NCI-H345 treated with DMSO at 0.1 percent for 48 hours (cell line): ENCODE data around the gene BCL7C.
"Not testable (repeated sequence)": the region's sequence is repeated elsewhere in the genome, so short reads cannot be mapped to it uniquely, and the experiment has no call there.

ENCODE experiments used
- DNase-seq: peaks from one replicate; lab custom pipeline; 2025; ENCODE audit not compliant: unreplicated experiment; lab: John Stamatoyannopoulos, UW

BCL7C gene

GRCh38 chr16:30896261-30896888, 2.5 kb upstream of the BCL7C start, which contains the start of gene CTF1:
Gene CTF1, plus strand, starts transcription at chr16:30896614. Its CDS starts 30 bp downstream, at chr16:30896644.
- peak; percentile 35 for DNase-seq

GRCh38 chr16:30895627-30896260, 1.9 kb upstream of the BCL7C start:
- DNase-seq: no peak

DNA sequence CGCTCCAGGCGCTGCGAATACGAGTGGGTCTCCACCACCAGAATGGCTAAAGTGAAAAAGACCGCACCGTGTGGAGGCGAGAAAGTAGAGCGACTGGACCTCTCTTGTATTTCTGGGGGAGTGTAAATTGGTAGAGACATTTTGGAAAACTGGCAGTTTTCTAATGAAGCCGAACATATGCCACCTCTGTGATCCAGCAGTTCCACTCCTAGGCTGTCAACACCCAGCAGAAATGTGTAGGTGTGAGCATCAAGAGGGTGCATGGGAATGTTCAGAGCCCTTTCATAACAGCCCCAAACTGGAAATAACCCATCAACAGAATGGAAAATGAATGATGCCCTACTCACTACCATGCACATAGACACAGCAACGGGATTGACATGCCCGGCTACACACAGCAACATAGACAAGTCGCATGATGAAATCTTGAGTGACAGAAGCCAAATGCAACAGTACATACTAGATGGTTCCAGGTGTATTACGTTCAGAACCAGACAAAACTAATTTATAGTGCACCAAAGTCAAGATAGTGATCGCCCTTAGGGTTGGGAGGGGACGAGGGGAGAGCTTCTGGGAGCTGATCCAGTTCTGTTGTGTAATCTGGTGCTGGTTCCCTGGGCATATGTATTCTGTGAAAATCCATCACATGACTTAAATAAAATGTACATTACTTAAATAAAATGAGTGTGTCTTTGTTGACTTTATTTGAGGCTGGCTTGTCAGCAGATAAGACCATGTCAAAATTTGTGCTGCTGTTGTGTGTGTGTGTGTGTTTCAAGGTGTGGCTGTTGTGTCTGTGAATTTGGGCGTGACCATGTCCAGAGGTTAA, 877 bp upstream of the BCL7C start:
- DNase-seq: no peak

GRCh38 chr16:30893417-30893743, 497 bp downstream of the BCL7C start:
- DNase-seq: no peak

DNA sequence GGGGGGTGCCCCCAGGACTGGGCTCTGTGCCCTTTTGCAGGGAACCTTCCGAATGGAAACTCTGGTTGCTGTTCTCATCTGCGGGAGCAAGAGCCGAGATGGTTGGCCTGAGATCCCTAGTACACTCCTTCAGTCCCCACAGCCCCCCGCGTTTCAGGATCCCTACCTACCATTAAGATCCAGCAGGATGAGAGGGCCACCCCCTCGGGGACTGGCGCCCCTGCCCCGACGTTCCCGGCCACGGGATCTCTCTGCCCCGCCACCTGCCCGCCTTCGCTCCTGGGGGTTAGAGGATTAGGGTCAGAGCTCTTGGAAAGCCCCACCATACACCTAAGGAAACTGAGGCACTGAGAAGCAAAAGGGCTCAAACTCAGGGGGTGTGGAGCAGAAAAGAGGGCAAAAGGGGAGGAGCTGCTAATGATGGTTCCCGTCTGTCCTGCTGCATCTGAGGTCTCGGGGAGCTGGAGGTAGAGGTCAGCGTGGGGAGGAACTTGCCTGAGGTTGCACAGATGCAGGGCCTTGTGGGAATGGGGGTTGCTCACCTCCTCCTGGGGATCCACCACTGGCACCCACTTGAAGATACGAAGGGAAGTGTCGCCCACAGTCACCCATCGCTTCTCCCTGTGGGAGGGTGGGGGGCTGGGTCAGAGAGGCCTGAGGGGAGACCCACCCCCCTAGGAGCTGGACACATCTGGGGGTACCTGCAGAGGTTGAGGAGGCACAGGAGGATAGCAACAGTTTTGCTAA, 1.0 kb downstream of the BCL7C start:
- DNase-seq: no peak

DNA sequence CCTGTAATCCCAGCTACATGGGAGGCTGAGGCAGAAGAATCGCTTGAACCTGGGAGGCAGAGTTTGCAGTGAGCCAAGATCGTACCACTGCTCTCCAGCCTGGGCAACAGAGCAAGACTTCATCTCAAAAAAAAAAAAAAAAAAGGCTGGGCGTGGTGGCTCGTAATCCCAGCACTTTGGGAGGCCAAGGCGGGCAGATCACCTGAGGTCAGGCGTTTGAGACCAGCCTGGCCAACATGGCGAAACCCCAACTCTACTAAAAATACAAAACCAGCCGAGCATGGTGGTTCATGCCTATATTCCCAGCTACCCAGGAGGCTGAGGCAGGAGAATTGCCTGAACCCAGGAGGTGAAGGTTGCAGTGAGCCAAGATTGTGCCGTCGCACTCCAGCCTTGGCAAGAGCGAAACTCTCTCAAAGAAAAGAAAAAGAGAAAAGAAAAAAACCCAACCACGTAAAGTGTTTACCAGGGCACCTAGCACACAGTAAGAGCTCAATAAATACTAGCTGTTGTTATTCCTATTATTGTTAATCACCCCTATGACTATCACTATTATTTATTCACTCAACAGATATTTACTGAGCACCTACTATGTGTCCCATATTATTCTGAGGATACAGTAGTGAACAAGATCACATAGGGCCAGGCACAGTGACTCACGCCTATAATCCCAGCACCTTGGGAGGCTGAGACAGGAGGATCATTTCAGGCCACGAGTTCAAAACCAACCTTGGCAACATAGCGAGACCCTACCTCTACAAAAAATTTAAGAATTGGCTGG, 2.6 kb downstream of the BCL7C start:
- not testable (repeated sequence) for DNase-seq

GRCh38 chr16:30889721-30890120, 4.2 kb downstream of the BCL7C start:
- DNase-seq: no peak

GRCh38 chr16:30888856-30889499, 4.9 kb downstream of the BCL7C start:
- no peak for DNase-seq

GRCh38 chr16:30887927-30888326, 6.0 kb downstream of the BCL7C start:
- no peak for DNase-seq

DNA sequence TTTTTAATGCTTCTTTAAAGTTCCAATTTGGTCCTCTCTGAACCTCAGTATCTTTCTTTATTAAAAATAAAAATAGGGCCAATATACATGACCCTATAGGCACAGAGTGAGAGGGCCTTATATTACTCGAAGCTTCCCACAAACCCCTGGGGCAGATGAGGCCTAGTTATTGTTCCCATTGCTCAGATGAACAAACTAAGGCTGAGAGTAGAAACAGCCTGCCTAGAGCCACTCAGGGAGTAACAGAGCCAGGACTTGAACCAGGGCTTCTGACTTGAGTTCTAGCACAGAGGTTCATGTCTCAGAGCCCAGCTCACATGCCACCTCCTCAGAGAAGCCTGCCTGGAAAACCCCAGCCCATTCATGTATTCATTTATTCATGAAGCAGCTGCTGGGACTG, 7.7 kb downstream of the BCL7C start:
- DNase-seq: no peak

GRCh38 chr16:30885196-30885595, 8.7 kb downstream of the BCL7C start:
- no peak for DNase-seq

- DNase-seq: no peak
Observed at GRCh38 chr16:30884760-30885159, 9.1 kb downstream of the BCL7C start.

DNA sequence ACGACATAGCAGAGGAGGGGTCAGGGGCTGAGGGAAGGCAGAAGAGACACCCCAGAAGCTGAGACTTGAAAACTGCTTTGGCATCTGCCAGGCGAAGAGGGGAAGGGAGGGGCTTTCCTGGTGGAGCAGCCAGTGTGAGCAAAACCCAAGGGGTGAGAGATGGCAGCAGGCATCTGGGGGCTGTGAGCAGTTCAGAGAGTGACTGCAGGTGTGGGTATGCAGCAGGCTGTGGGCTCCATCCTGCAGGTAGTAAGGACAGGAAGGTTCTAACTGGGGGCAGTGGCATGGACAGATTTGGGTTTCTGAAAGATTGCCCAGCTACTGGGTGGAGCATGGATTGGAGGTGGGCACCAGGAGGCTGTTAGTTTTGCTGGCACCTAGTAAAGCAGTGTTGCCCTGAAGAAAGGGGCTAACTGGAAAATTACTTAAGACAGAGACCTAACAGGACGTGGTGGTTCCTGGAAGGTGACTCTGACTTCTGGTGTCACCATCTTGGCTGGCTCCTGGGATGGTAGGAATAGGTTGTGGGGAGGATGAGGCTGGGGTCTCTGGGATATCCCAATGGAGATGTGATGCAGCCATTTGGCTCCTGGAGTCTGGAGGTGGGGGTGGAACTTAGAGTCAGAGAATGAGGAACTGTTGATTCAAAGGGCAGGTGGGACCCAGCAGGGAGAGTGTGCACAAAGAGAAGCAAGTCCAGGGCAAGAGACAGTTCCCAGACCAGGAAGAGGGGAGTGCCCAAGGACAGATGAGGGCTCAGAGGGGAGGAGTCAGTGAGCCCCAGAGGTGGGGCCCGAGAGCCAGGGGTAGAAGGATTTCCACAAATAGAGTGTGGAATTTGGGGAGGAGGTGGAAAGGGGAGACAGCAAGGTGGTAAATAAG, 11.2 kb downstream of the BCL7C start:
- DNase-seq: no peak

- DNase-seq: no peak
Observed at GRCh38 chr16:30876867-30877266, 17.0 kb downstream of the BCL7C start.

DNA sequence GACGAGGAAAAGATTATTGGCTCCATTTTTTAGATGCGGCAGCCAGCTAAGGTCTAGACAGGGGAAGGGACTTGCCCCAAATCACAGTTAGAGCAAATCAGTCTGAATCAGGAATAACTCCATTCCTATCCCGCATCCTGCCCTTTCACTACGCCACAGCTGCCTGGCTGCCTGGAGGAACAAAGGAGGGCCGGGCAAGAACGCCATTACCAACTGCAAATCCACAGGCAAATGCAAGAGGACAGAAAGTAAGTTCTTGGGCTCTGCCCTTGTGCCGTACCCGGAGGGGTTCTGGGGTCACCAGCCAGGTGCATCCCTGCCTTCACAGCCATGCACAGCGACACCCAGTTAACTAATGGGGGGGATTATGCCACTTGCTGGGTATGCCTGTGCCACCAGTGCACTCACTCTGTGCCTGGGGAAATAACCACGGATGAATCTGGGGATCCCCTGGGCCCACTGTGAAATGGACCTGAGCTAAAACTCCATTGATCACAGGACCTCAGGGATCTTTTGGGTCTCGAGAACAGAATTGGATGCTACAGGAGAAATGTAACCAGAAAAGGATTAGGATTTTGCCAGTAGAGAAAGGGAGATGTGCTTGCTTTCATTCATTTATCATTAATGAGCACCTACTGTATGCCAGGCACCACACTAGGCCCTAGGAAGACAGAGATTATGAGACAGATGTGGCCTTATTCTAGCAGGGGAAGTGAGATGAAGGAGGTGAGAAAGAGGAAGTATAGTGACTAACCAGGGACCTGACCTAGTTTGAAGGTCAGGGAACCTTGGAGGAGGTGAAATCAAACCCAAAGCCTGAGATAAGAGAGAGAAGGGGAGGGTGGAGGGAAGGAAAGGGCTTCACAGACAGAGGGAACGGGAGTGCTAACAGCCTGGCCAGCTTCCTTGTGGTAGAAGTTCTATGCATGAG, 17.7 kb downstream of the BCL7C start:
- peak; percentile 64 for DNase-seq

GRCh38 chr16:30874821-30875717, 18.8 kb downstream of the BCL7C start:
- DNase-seq: peak; percentile 95

GRCh38 chr16:30874244-30874820, 19.5 kb downstream of the BCL7C start:
- DNase-seq: no peak
